MM.1S (cell line): Measurements from ENCODE around the gene ZNF724.

Experiments
- EZH2 ChIP-seq: fragments of 300-600 bp; sonication (generic); optimal IDR thresholded peaks from 2 replicates; pipeline ENCODE3; 2017; ENCODE audit warnings: low read depth, mild to moderate bottlenecking, antibody characterized with exemption, low read length, mixed read lengths
- EZH2phosphoT487 ChIP-seq: fragments of 300-600 bp; sonication (generic); IDR thresholded peaks from 2 replicates; pipeline ENCODE4 v1.6.1; 2018; ENCODE audit warnings: antibody characterized with exemption, low read length
- TF ChIP-seq, protein P1 (sequence below): fragments of 300-600 bp; sonication (generic); IDR thresholded peaks from 2 replicates; pipeline ENCODE4 v1.5.1; 2016; ENCODE audit warnings: antibody characterized with exemption, low read length, mixed read lengths

DNA sequence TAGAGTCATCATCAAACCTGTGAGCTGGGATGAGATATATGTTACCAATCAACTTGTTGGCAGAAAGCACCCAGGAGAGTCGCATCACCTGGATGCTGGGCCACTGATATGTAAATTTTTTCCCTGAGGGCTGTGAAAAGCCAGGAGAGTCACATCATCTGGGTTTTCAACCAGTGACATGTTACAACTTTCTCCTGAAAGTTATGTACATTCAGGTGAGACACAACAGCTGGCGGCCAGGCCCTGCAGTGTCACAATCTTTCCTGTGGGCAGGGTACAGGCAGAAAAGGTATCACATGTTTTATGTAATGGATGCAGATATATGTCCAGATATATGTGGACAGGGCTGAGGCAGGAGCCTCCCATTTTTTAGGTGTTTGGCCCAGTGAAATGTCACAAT, 13.2 kb upstream of the ZNF724 start:
- TF ChIP-seq, protein P1, sequence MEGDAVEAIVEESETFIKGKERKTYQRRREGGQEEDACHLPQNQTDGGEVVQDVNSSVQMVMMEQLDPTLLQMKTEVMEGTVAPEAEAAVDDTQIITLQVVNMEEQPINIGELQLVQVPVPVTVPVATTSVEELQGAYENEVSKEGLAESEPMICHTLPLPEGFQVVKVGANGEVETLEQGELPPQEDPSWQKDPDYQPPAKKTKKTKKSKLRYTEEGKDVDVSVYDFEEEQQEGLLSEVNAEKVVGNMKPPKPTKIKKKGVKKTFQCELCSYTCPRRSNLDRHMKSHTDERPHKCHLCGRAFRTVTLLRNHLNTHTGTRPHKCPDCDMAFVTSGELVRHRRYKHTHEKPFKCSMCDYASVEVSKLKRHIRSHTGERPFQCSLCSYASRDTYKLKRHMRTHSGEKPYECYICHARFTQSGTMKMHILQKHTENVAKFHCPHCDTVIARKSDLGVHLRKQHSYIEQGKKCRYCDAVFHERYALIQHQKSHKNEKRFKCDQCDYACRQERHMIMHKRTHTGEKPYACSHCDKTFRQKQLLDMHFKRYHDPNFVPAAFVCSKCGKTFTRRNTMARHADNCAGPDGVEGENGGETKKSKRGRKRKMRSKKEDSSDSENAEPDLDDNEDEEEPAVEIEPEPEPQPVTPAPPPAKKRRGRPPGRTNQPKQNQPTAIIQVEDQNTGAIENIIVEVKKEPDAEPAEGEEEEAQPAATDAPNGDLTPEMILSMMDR, result no peak
- TF ChIP-seq EZH2phosphoT487 (no peak), EZH2 (no peak)
